Renal cortical epithelial cell (primary cell): ENCODE results near the gene GABRG3. TPM values are rescaled to one million over a fixed set of nuclear protein-coding genes. Genes with fewer than 3 reads are reported as not detected.

Experiments
- DNase-seq: peaks from one replicate; pipeline ENCODE4 v3.0.0-alpha.2; 2011; ENCODE audit warnings: low read depth
- total RNA-seq: library from RNA; depleted of rRNA; stranded (reverse); fragments of >200 nt; gene quantifications from 2 replicates; pipeline ENCODE4 v1.2.3, GENCODE V29; 2014

GABRG3 gene
- not detected in 2 replicates for total RNA-seq

- no peak for DNase-seq
Observed at GRCh38 chr15:26970712-26971210, at the start of gene GABRG3. Gene GABRG3 (plus strand): TSS chr15:26971181.

DNA sequence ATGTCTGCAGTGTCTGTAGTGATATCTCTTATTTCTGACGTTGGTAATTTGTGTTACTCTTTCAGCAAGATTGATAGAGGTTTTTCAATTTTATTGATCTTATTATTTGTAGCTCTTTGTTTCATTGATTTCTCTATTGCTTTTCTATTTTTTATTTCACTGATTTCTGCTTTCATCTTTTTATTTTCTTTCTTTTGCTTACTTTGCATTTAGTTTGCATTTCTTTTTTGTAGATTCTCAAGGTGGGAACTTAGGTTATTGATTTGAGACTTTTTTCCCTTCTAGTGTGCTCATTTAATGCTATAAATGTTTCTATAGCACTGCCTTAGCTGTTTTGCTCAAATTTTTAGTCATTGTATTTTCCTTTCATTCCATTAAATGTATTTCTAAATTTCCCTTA lies 49.5 kb upstream of the GABRG3 start:
- DNase-seq, result no peak

GRCh38 chr15:26926081-26926480 lies 44.9 kb upstream of the GABRG3 start:
- no peak for DNase-seq

- no peak for DNase-seq
Observed at GRCh38 chr15:26928051-26928450, 42.9 kb upstream of the GABRG3 start.

- no peak for DNase-seq
Observed at GRCh38 chr15:26929588-26929987, 41.4 kb upstream of the GABRG3 start.

- DNase-seq, result no peak
Observed at GRCh38 chr15:26934848-26935247, 36.1 kb upstream of the GABRG3 start.

GRCh38 chr15:26935322-26935721 lies 35.7 kb upstream of the GABRG3 start:
- no peak for DNase-seq

GRCh38 chr15:26936502-26936901 lies 34.5 kb upstream of the GABRG3 start:
- no peak for DNase-seq

DNA sequence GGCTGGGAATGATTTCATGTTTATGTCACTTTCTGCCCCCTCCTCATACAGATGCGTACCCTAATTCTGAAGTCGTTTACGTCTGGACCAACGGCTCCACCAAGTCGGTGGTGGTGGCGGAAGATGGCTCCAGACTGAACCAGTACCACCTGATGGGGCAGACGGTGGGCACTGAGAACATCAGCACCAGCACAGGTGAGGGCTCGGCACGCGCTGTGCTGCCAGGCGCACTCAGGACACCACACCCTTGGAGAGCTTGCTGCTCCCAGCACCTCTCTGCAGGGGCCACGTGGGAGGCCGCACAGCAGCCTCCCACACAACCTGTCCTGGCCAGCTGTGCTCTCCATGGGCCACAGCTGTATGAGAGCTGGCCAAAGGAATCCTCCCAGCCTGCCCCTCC lies 33.8 kb upstream of the GABRG3 start:
- no peak for DNase-seq

GRCh38 chr15:26939398-26939797 lies 31.6 kb upstream of the GABRG3 start:
- DNase-seq, result no peak

DNA sequence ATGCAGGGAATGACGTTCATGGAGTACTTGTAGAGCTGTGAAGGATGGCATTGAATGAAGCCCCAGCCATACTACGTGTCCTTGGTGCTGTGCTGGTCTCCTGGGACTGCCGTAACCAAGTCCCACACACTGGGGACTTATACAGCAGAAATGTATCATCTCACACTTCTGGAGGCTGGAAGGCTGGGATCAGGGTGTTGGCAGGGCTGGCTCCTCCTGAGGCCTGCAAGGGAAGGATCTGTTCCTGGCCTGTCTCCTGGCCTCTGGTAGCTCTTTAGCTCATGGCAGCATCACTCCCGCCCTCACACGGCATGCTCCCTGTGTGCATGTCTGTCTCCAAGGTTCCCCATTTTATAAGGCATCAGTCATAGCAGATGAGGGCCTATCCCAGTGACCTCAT lies 29.5 kb upstream of the GABRG3 start:
- no peak for DNase-seq

DNA sequence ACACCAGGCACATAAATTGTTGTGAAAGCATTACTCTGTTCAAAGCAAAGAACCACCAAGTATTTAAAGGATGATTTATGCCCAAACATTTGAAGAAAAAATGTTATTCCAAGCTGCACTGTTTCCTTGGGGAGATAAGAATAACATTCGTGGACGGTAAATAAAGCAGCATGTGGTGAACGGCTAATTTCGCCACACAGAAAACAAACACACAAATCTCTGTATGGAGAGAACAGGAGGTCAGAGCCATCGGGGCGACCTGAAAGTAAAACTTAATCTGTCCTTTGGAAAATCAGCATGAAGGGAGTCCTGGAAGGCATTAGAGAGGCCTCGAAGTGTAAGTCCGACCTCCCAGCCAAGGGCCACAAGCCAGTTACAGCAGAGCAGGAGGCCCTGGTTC lies 27.1 kb upstream of the GABRG3 start:
- DNase-seq, result no peak

DNA sequence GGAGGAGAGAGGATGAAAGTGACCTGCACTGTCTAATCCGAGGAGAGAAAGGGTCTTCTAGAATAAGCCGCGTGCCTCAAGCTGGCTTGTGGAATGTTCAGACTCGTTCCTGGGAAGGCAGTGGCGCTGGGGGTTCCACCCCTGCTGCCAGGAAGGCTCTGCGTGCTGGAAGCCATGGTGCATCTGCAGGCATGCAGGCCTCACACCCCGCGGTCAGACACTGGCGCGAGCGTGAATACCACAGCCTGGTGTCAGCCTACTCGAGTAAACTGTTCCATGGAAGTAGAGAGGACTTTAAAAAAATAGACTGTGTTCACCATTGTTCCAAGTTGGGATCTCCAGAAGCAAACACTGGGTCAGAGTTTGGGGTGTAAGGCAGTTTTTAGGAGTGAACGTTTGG lies 25.9 kb upstream of the GABRG3 start:
- DNase-seq, result no peak

GRCh38 chr15:26950001-26950400 lies 21.0 kb upstream of the GABRG3 start:
- no peak for DNase-seq

DNA sequence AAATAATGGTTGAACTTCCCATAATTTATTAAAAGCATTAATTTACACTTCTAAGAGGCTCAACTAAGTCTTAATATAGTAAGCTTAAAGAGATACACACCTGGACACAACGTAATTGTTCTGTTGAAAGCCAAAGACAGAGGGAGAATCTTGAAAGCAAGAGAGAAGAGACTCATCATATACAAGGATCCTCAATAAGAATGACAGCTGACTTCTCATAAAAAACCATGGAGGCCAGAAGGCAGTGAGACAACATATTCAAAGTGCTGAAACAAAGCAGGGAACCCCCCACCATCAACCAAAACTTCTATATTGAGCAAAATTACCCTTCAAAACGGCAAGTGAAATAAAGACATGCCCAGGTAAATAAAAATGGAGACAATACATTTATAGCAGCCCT lies 16.6 kb upstream of the GABRG3 start:
- no peak for DNase-seq

GRCh38 chr15:26967719-26968269 lies 3.2 kb upstream of the GABRG3 start:
- DNase-seq, result no peak

DNA sequence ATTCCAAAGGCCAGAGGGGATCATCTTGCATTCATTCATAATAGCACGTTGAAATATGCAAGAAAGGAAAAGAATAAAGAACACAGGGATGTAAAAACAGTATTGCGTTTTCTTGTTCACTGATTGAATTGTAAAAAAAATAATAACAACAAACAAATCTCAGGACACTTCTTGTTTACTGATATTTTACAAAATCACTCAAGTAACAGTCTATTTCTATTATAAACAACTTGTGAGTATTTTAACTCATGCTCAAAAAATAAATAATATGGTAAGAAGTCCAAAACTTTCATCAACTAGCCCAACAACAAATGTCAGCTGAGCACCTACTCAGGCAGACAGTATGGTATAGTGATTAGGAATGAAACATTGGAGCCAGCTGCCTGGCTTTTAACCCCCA lies 2.2 kb upstream of the GABRG3 start:
- DNase-seq, result no peak

- no peak for DNase-seq
Observed at GRCh38 chr15:26971271-26972018, 464 bp downstream of the GABRG3 start.

DNA sequence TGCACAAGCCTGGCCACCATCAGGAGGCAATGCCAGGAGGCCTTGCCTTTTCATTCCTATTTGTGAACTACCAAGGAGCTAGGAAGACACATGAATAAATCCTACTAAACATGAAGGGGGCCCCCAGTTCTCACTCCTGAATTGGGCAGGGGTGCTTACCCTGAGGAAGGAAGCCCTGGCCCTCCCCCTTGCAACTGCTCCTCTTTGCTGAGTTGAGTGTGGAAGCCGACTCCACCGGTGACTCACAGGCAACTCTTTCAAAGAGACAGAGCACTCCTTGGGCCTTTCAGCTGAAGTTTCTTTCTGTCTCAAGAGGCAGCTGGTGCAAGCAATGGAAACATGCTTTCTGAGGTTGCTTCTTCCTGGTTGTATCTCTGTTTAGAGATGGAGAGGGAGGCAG lies 1.7 kb downstream of the GABRG3 start:
- no peak for DNase-seq

- peak; percentile 31 for DNase-seq
Observed at GRCh38 chr15:26974120-26974780, 3.3 kb downstream of the GABRG3 start.

- DNase-seq, result no peak
Observed at GRCh38 chr15:26981492-26981891, 10.5 kb downstream of the GABRG3 start.

- DNase-seq, result no peak
Observed at GRCh38 chr15:26983822-26984221, 12.8 kb downstream of the GABRG3 start.

- DNase-seq, result no peak
Observed at GRCh38 chr15:26985050-26985449, 14.1 kb downstream of the GABRG3 start.
